A549 (cell line): Measurements from ENCODE around the gene AJUBA. TPM values are rescaled to one million over a fixed set of nuclear protein-coding genes. Genes with fewer than 3 reads are reported as not detected.

ENCODE experiments used
- ATAC-seq, 2 experiments: fragments of 200-7000 bp in 1 of 2; fragments of >200 bp in 1 of 2; cut with Nextera tagmentation in 1 of 2; cut with Tn5 transposase in 1 of 2; 3 replicates each; pipeline versions ENCODE4 v1.8.0 to v1.9.1; 2018 to 2020; ENCODE audit warnings: mild to moderate bottlenecking in 1 of 2, moderate library complexity in 1 of 2
- CTCF ChIA-PET: fragments of 300-600 bp; sonication (Branson Sonifier 250); formaldehyde crosslinking; extraction: SDS; loops from one replicate; lab custom pipeline; 2021; ENCODE audit warnings: antibody characterized with exemption, inconsistent platforms; lab: Yijun Ruan, JAX
- POLR2A ChIA-PET: fragments of 350-600 bp; formaldehyde crosslinking; extraction: SDS; loops from one replicate; lab custom pipeline; 2021; ENCODE audit warnings: antibody characterized with exemption, inconsistent platforms; lab: Yijun Ruan, JAX
- DNase-seq, 2 experiments: peaks; one replicate each; pipeline versions ENCODE4 v3.0.0 to v3.0.0-alpha.2; 2011 to 2016; ENCODE audit warnings: low read depth in 1 of 2, low spot score in 1 of 2
- FAIRE-seq: peaks from 2 replicates; lab custom pipeline; 2011; peaks lifted over from hg19 to GRCh38; lab: Jason Lieb, UNC
- H3K27ac ChIP-seq, 2 experiments: fragments of >200 bp; sonication (Bioruptor Twin); formaldehyde crosslinking; 3 replicates each; pipeline ENCODE4 v1.5.1; 2016 to 2017
- H3K4me1 ChIP-seq: fragments of >200 bp; sonication (Bioruptor Twin); formaldehyde crosslinking; 3 replicates; pipeline ENCODE4 v1.6.1; 2016
- H3K4me2 ChIP-seq: fragments of >200 bp; sonication (Bioruptor Twin); formaldehyde crosslinking; 3 replicates; pipeline ENCODE4 v1.6.1; 2016
- H3K4me3 ChIP-seq: fragments of >200 bp; sonication (Bioruptor Twin); formaldehyde crosslinking; 3 replicates; pipeline ENCODE4 v1.5.1; 2016
- H3K9me3 ChIP-seq: fragments of >200 bp; sonication (Bioruptor Twin); formaldehyde crosslinking; 3 replicates; pipeline ENCODE4 v1.6.1; 2016
- ATOH8 ChIP-seq: fragments of 250-450 bp; sonication (Bioruptor Pico); IDR thresholded peaks from 2 replicates; pipeline ENCODE4 v1.5.0; 2020; ENCODE audit warnings: low read depth, mild to moderate bottlenecking, moderate library complexity
- CBX2 ChIP-seq: fragments of 200-600 bp; sonication (generic); IDR thresholded peaks from 2 replicates; pipeline ENCODE4 v1.6.1; 2016; ENCODE audit warnings: low read depth, mild to moderate bottlenecking, borderline replicate concordance
- CEBPB ChIP-seq, 2 experiments: fragments of >200 bp in 1 of 2; sonication (Bioruptor Twin) in 1 of 2; formaldehyde crosslinking in 1 of 2; IDR thresholded peaks; 2 replicates each; pipeline ENCODE4 v1.6.1; 2012 to 2016
- E2F6 ChIP-seq: IDR thresholded peaks from 2 replicates; pipeline ENCODE4 v1.6.1; 2012; ENCODE audit warnings: low read depth, borderline replicate concordance
- EP300 ChIP-seq, 2 experiments: fragments of >200 bp; sonication (Bioruptor Twin); formaldehyde crosslinking; IDR thresholded peaks; 2 replicates in 1 of 2; 3 replicates in 1 of 2; pipeline ENCODE4 v1.6.1; 2016 to 2017
- FOSB ChIP-seq: fragments of 250-450 bp; sonication (Bioruptor Pico); IDR thresholded peaks from 2 replicates; pipeline ENCODE4 v1.5.0; 2020; ENCODE audit warnings: mild to moderate bottlenecking, moderate library complexity
- GATA3 ChIP-seq: IDR thresholded peaks from 2 replicates; pipeline ENCODE4 v1.6.1; 2012; ENCODE audit warnings: borderline replicate concordance
- JUN ChIP-seq, 2 experiments: fragments of >200 bp; sonication (Bioruptor Twin); formaldehyde crosslinking; IDR thresholded peaks; 2 replicates in 1 of 2; 3 replicates in 1 of 2; pipeline ENCODE4 v1.6.1; 2016 to 2017
- KDM1A ChIP-seq: fragments of 200-600 bp; sonication (generic); IDR thresholded peaks from 2 replicates; pipeline ENCODE4 v1.6.1; 2016; ENCODE audit warnings: low read depth, mild to moderate bottlenecking
- MAX ChIP-seq: IDR thresholded peaks from 2 replicates; pipeline ENCODE4 v1.6.1; 2012
- MAZ ChIP-seq: fragments of 150-350 bp; IDR thresholded peaks from 2 replicates; pipeline ENCODE4 v1.6.1; 2014; ENCODE audit warnings: antibody characterized with exemption, low read depth, low read length, borderline replicate concordance
- MYC ChIP-seq: IDR thresholded peaks from 2 replicates; pipeline ENCODE4 v1.6.1; 2012; ENCODE audit warnings: mild to moderate bottlenecking, inconsistent platforms, low read length, improper control_type of control experiment, borderline replicate concordance
- POLR2A ChIP-seq: IDR thresholded peaks from 2 replicates; pipeline ENCODE4 v1.6.1; 2012; ENCODE audit warnings: mild to moderate bottlenecking, low read length
- POLR2AphosphoS2 ChIP-seq: conservative IDR thresholded peaks from 2 replicates; pipeline ENCODE4 v1.6.1; 2012; ENCODE audit warnings: low read length, improper control_type of control experiment, inconsistent platforms
- TFCP2L1 ChIP-seq: fragments of 250-450 bp; sonication (Bioruptor Pico); IDR thresholded peaks from 2 replicates; pipeline ENCODE4 v1.5.0; 2021; ENCODE audit warnings: mild to moderate bottlenecking
- WGBS: methylation state at CpG from one replicate; pipeline ENCODE4 v1.1.6; 2017; ENCODE audit errors: missing lambda C conversion rate; 5-methylcytosine and 5-hydroxymethylcytosine counted together
- polyA plus RNA-seq, 4 experiments: library from polyadenylated mRNA; depleted of rRNA in 3 of 4; stranded (reverse); fragments of >200 nt; fragmentation: RNase III in 1 of 4; extraction: RNeasy Plus Mini Kit Qiagen cat#74134 plus additional on column Dnase treatment in 1 of 4; gene quantifications; 2 replicates in 3 of 4; 3 replicates in 1 of 4; pipeline ENCODE4 v1.2.3, GENCODE V29; 2011 to 2017
- TF ChIP-seq, protein P1 (sequence below): fragments of 150-350 bp; IDR thresholded peaks from 2 replicates; pipeline ENCODE4 v1.6.1; 2014; ENCODE audit warnings: low read depth, mild to moderate bottlenecking, low read length
- TF ChIP-seq, protein P2 (sequence below): fragments of 450-650 bp; IDR thresholded peaks from 2 replicates; pipeline ENCODE4 v1.6.1; 2014; ENCODE audit warnings: antibody characterized with exemption

The AJUBA gene
- polyA plus RNA-seq, 2 of the 4 experiments (the other 2 are of a cell fraction) = 53.4 to 98.0 TPM

- DNase-seq = no peak
- FAIRE-seq = no peak
- H3K9me3 ChIP-seq = no peaks in the 10 kb centered on the region
- H3K4me2 ChIP-seq = peak overlapping the region; percentile 96
- peak; percentile 3 to 6; a peak in 4 of 6 replicates for ATAC-seq
- peak overlapping the region; percentile 98 to 100 for H3K27ac ChIP-seq
- POLR2A ChIA-PET = interaction anchor here (0.6 to 2.1 kb wide), 10 partner anchors 9 to 118 kb away, joined by 3 to 21 read pairs (median 7); partner anchors contain the start of genes ACIN1, C14orf119, HAUS4 and PRMT5
- peaks cover 71% of the 10 kb centered on the region for H3K4me1 ChIP-seq
- H3K4me3 ChIP-seq = peak overlapping the region; percentile 89
- CTCF ChIA-PET = interaction anchor here (1.0 to 34.0 kb wide), 11 partner anchors 10 to 333 kb away, joined by 3 to 1206 read pairs (median 5); partner anchors contain the start of genes AJUBA, CDH24, HAUS4 and OR6J1
- TF ChIP-seq ATOH8 (no peak), MAX (no peak), E2F6 (0 out of 2 replicates have a peak, but pooled peaks have one; percentile 5), JUN (IDR thresholded peaks at IDR 0.05) (no peak), POLR2A (no peak), POLR2AphosphoS2 (no peak), CBX2 (no peak)
- TF ChIP-seq, protein P1, sequence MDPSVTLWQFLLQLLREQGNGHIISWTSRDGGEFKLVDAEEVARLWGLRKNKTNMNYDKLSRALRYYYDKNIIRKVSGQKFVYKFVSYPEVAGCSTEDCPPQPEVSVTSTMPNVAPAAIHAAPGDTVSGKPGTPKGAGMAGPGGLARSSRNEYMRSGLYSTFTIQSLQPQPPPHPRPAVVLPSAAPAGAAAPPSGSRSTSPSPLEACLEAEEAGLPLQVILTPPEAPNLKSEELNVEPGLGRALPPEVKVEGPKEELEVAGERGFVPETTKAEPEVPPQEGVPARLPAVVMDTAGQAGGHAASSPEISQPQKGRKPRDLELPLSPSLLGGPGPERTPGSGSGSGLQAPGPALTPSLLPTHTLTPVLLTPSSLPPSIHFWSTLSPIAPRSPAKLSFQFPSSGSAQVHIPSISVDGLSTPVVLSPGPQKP = no peak
- TF ChIP-seq, protein P2, sequence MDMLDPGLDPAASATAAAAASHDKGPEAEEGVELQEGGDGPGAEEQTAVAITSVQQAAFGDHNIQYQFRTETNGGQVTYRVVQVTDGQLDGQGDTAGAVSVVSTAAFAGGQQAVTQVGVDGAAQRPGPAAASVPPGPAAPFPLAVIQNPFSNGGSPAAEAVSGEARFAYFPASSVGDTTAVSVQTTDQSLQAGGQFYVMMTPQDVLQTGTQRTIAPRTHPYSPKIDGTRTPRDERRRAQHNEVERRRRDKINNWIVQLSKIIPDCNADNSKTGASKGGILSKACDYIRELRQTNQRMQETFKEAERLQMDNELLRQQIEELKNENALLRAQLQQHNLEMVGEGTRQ = no peak
Measured at GRCh38 chr14:22977434-22977683, 5.0 kb downstream of the AJUBA start.

GRCh38 chr14:22976620-22977433 is 5.5 kb downstream of the AJUBA start:
- Histone ChIP-seq H3K4me2 (peak overlapping the region; percentile 96), H3K9me3 (no peaks in the 10 kb centered on the region), H3K27ac (peak overlapping the region; percentile 98 to 100), H3K4me1 (peaks cover 75% of the 10 kb centered on the region), H3K4me3 (peak overlapping the region; percentile 89)
- FAIRE-seq (no peak), DNase-seq (peak; percentile 31 to 83), ATAC-seq (peak in 1 of 2 experiments; percentile 15; a peak in 3 of 6 replicates)
- whole genome bisulfite sequencing = 3% methylated on average over 6 of the region's 6 CpGs
- CTCF ChIA-PET = interaction anchor here (0.8 to 34.0 kb wide), 12 partner anchors 9 to 420 kb away, joined by 3 to 1206 read pairs (median 4); partner anchors contain the start of genes AJUBA, CDH24, HAUS4 and OR6J1
- TF ChIP-seq GATA3 (peak; percentile 71), MAZ (no peak), MAX (peak; percentile 59), EP300 (IDR thresholded peaks at IDR 0.05) (peak; percentile 23 to 49; a peak in 2 of 5 replicates), KDM1A (no peak), MYC (no peak), FOSB (no peak), CEBPB (IDR thresholded peaks at IDR 0.05) (peak; percentile 30 to 92; a peak in 2 of 4 replicates), JUN (IDR thresholded peaks at IDR 0.05) (peak in 1 of 2 experiments; percentile 71; a peak in 3 of 5 replicates), TFCP2L1 (CRISPR knock-in tag) (no peak)
- TF ChIP-seq, all 56 proteins: peak for 5
- POLR2A ChIA-PET = interaction anchor here (0.6 to 2.1 kb wide), 10 partner anchors 11 to 118 kb away, joined by 3 to 21 read pairs (median 6); partner anchors contain the start of genes ACIN1, C14orf119, HAUS4 and PRMT5
